Skeletal muscle satellite cell (primary cell): ENCODE measurements around the gene WASF2.
A peak's percentile ranks its signal among the peaks of the same experiment; 100 is the strongest.
"Not testable (repeated sequence)": the region's sequence is repeated elsewhere in the genome, so short reads cannot be mapped to it uniquely, and the experiment has no call there.

Experiments used
- H3K27me3 ChIP-seq: 2 replicates; pipeline ENCODE4 v1.7.0; 2013; ENCODE audit warnings: low read length; ENCODE audit not compliant: control insufficient read depth, insufficient read depth
- H3K36me3 ChIP-seq: 2 replicates; pipeline ENCODE4 v1.7.0; 2013; ENCODE audit warnings: mild to moderate bottlenecking, control low read depth, low read length; ENCODE audit not compliant: insufficient read depth
- H3K4me1 ChIP-seq: 2 replicates; pipeline ENCODE4 v1.7.0; 2013; ENCODE audit warnings: low read length; ENCODE audit not compliant: control insufficient read depth, insufficient read depth
- H3K4me2 ChIP-seq: 2 replicates; pipeline ENCODE4 v1.7.0; 2013; ENCODE audit warnings: mild to moderate bottlenecking, low read length
- H3K4me3 ChIP-seq: 2 replicates; pipeline ENCODE4 v1.7.0; 2013; ENCODE audit warnings: low read length
- H3K9ac ChIP-seq: 2 replicates; pipeline ENCODE4 v1.7.0; 2013; ENCODE audit warnings: mild to moderate bottlenecking, low read depth, low read length, moderate library complexity
- H3K9me3 ChIP-seq: replicated peaks from 2 replicates; pipeline ENCODE4 v1.7.0; 2013; ENCODE audit warnings: mild to moderate bottlenecking, control low read depth, low read length

WASF2 gene

GRCh38 chr1:27444632-27445031 is 45.3 kb downstream of the WASF2 start:
- no peaks in the 10 kb centered on the region for H3K9me3 ChIP-seq
- H3K9ac ChIP-seq, result no peak overlapping the region
- no peak overlapping the region for H3K4me2 ChIP-seq
- no peaks in the 10 kb centered on the region for H3K27me3 ChIP-seq
- no peak overlapping the region for H3K4me3 ChIP-seq
- peaks cover 6% of the 10 kb centered on the region for H3K4me1 ChIP-seq
- peaks cover 10% of the 10 kb centered on the region for H3K36me3 ChIP-seq

- Histone ChIP-seq H3K36me3 (peaks cover 3% of the 10 kb centered on the region), H3K4me1 (peaks cover 42% of the 10 kb centered on the region), H3K27me3 (no peaks in the 10 kb centered on the region), H3K4me3 (no peak overlapping the region), H3K9me3 (no peaks in the 10 kb centered on the region), H3K9ac (no peak overlapping the region), H3K4me2 (no peak overlapping the region)
Observed at GRCh38 chr1:27439150-27439549, 50.8 kb downstream of the WASF2 start.

- H3K4me2 ChIP-seq, result no peak overlapping the region
- H3K36me3 ChIP-seq, result no peaks in the 10 kb centered on the region
- no peaks in the 10 kb centered on the region for H3K9me3 ChIP-seq
- H3K4me1 ChIP-seq, result peaks cover 42% of the 10 kb centered on the region
- H3K9ac ChIP-seq, result no peak overlapping the region
- no peaks in the 10 kb centered on the region for H3K27me3 ChIP-seq
- H3K4me3 ChIP-seq, result no peak overlapping the region
Observed at GRCh38 chr1:27438621-27439061, 51.3 kb downstream of the WASF2 start.

- Histone ChIP-seq H3K4me2 (peak overlapping the region; percentile 68), H3K4me1 (peaks cover 45% of the 10 kb centered on the region), H3K9me3 (no peaks in the 10 kb centered on the region), H3K9ac (peak overlapping the region; percentile 1), H3K27me3 (no peaks in the 10 kb centered on the region), H3K4me3 (peak overlapping the region; percentile 23), H3K36me3 (no peaks in the 10 kb centered on the region)
Observed at GRCh38 chr1:27436204-27437159, 53.5 kb downstream of the WASF2 start.

GRCh38 chr1:27435566-27436203 is 54.3 kb downstream of the WASF2 start:
- Histone ChIP-seq H3K4me1 (peaks cover 53% of the 10 kb centered on the region), H3K36me3 (no peaks in the 10 kb centered on the region), H3K4me3 (peak overlapping the region; percentile 3), H3K9ac (no peak overlapping the region), H3K4me2 (peak overlapping the region; percentile 68), H3K9me3 (no peaks in the 10 kb centered on the region), H3K27me3 (no peaks in the 10 kb centered on the region)

- peaks cover under 1% of the 10 kb centered on the region for H3K36me3 ChIP-seq
- H3K4me1 ChIP-seq, result peaks cover 56% of the 10 kb centered on the region
- H3K4me3 ChIP-seq, result no peak overlapping the region
Observed at GRCh38 chr1:27433706-27434105, 56.3 kb downstream of the WASF2 start.

GRCh38 chr1:27432725-27433124 is 57.2 kb downstream of the WASF2 start:
- H3K9ac ChIP-seq, H3K4me2 ChIP-seq, H3K4me3 ChIP-seq, H3K9me3 ChIP-seq, H3K27me3 ChIP-seq: not testable (repeated sequence)
- H3K36me3 ChIP-seq, result peaks cover 10% of the 10 kb centered on the region
- peaks cover 56% of the 10 kb centered on the region for H3K4me1 ChIP-seq

More at GRCh38 chr1:27433706-27434105, 56.3 kb downstream of the WASF2 start:
- Histone ChIP-seq H3K9ac (no peak overlapping the region), H3K9me3 (no peaks in the 10 kb centered on the region), H3K27me3 (no peaks in the 10 kb centered on the region), H3K4me2 (no peak overlapping the region)

- H3K9ac ChIP-seq, result no peak overlapping the region
- no peaks in the 10 kb centered on the region for H3K9me3 ChIP-seq
- peaks cover 18% of the 10 kb centered on the region for H3K36me3 ChIP-seq
- no peak overlapping the region for H3K4me3 ChIP-seq
- no peaks in the 10 kb centered on the region for H3K27me3 ChIP-seq
- peaks cover 49% of the 10 kb centered on the region for H3K4me1 ChIP-seq
- H3K4me2 ChIP-seq, result no peak overlapping the region
Observed at GRCh38 chr1:27431601-27431940, 58.4 kb downstream of the WASF2 start.

- no peak overlapping the region for H3K4me3 ChIP-seq
- H3K9me3 ChIP-seq, result no peaks in the 10 kb centered on the region
- H3K4me1 ChIP-seq, result peaks cover 44% of the 10 kb centered on the region
- H3K4me2 ChIP-seq, result peak overlapping the region; percentile 22
- peaks cover 18% of the 10 kb centered on the region for H3K36me3 ChIP-seq
- no peak overlapping the region for H3K9ac ChIP-seq
- H3K27me3 ChIP-seq, result no peaks in the 10 kb centered on the region
Observed at GRCh38 chr1:27430903-27431600, 58.9 kb downstream of the WASF2 start.

- Histone ChIP-seq H3K36me3 (peaks cover 25% of the 10 kb centered on the region), H3K4me3 (no peak overlapping the region), H3K27me3 (no peaks in the 10 kb centered on the region), H3K4me2 (peak overlapping the region; percentile 62), H3K9me3 (no peaks in the 10 kb centered on the region), H3K4me1 (peaks cover 33% of the 10 kb centered on the region), H3K9ac (no peak overlapping the region)
Observed at GRCh38 chr1:27429029-27429425, 60.9 kb downstream of the WASF2 start.

- peaks cover 25% of the 10 kb centered on the region for H3K36me3 ChIP-seq
- peaks cover 33% of the 10 kb centered on the region for H3K4me1 ChIP-seq
- peak overlapping the region; percentile 34 for H3K9ac ChIP-seq
- H3K4me2 ChIP-seq, result peak overlapping the region; percentile 62
- no peaks in the 10 kb centered on the region for H3K9me3 ChIP-seq
- H3K27me3 ChIP-seq, result no peaks in the 10 kb centered on the region
- peak overlapping the region; percentile 28 for H3K4me3 ChIP-seq
Observed at GRCh38 chr1:27428316-27429028, 61.5 kb downstream of the WASF2 start.
